T-helper 2 cell treated with Interferon-gamma antibody and Interleukin-4, amounts not matched to agents 100 ng/mL and 5 ng/mL, for 36 hours (primary cell): Measurements from ENCODE around the gene EFEMP2. TPM values are rescaled to one million over a fixed set of nuclear protein-coding genes. Genes with fewer than 3 reads are reported as not detected.

ENCODE experiments used
- intact Hi-C: fragments of 100-400 bp; cut with micrococcal nuclease; formaldehyde crosslinking; loops from one replicate; pipeline ENCODE4 v1.15.1; 2023
- total RNA-seq: library from RNA; stranded (reverse); gene quantifications from 2 replicates; pipeline ENCODE4 v1.2.3, GENCODE V29; 2022

EFEMP2 gene
- total RNA-seq, 1 donor from 2014 or later, result 5.4 TPM

GRCh38 chr11:65900899-65901180, 28.2 kb upstream of the EFEMP2 start:
- intact Hi-C loops, result loop anchor here (1.0 kb wide), 2 partner anchors 11 to 18 kb away; partner anchors contain the start of genes C11orf68, CCDC85B and DRAP1

- intact Hi-C loops, result loop anchor here (1.0 kb wide), 2 partner anchors 10 to 19 kb away; partner anchors contain the start of genes C11orf68, CCDC85B and DRAP1
These were observed 27.7 kb upstream of the EFEMP2 start, which contains the start of gene FOSL1 for GRCh38 chr11:65900125-65900898. FOSL1 (minus strand) TSS chr11:65900388; CDS start chr11:65900339, 49 bp downstream.

- intact Hi-C loops, result loop anchor here (1.0 to 10.0 kb wide), 3 partner anchors 9 to 115 kb away; partner anchors contain the start of genes AP5B1, C11orf68, CCDC85B and DRAP1
These were observed 26.9 kb upstream of the EFEMP2 start for GRCh38 chr11:65899356-65900124.

GRCh38 chr11:65898656-65899355, 26.2 kb upstream of the EFEMP2 start:
- intact Hi-C loops, result loop anchor here (10.0 kb wide), 1 partner anchor 114 kb away; the partner anchor contains the start of genes AP5B1 and OVOL1

GRCh38 chr11:65897020-65897471, 24.4 kb upstream of the EFEMP2 start:
- intact Hi-C loops, result loop anchor here (10.0 kb wide), 1 partner anchor 112 kb away; the partner anchor contains the start of genes AP5B1 and OVOL1

- intact Hi-C loops, result loop anchor here (10.0 kb wide), 1 partner anchor 112 kb away; the partner anchor contains the start of genes AP5B1 and OVOL1
These were observed 23.7 kb upstream of the EFEMP2 start for GRCh38 chr11:65896034-65896999.

GRCh38 chr11:65895482-65895981, 22.9 kb upstream of the EFEMP2 start:
- intact Hi-C loops, result loop anchor here (10.0 kb wide), 1 partner anchor 111 kb away; the partner anchor contains the start of genes AP5B1 and OVOL1

- intact Hi-C loops, result loop anchor here (10.0 kb wide), 1 partner anchor 109 kb away; the partner anchor contains the start of genes AP5B1 and OVOL1
These were observed 21.5 kb upstream of the EFEMP2 start for GRCh38 chr11:65894034-65894591.

- intact Hi-C loops, result loop anchor here (10.0 kb wide), 1 partner anchor 108 kb away; the partner anchor contains the start of genes AP5B1 and OVOL1
These were observed 20.2 kb upstream of the EFEMP2 start for GRCh38 chr11:65892661-65893317.

- intact Hi-C loops, result loop anchor here (10.0 kb wide), 1 partner anchor 107 kb away; the partner anchor contains the start of genes AP5B1 and OVOL1
These were observed 19.5 kb upstream of the EFEMP2 start for GRCh38 chr11:65892137-65892540.

GRCh38 chr11:65891219-65892136, 18.9 kb upstream of the EFEMP2 start:
- intact Hi-C loops, result loop anchor here (10.0 kb wide), 1 partner anchor 107 kb away; the partner anchor contains the start of genes AP5B1 and OVOL1

- intact Hi-C loops, result loop anchor here (1.0 to 10.0 kb wide), 3 partner anchors 10 to 106 kb away; partner anchors contain the start of genes AP5B1, FOSL1, OVOL1 and SART1
These were observed 18.0 kb upstream of the EFEMP2 start, which contains the start of gene CCDC85B for GRCh38 chr11:65890324-65891218. CCDC85B (plus strand) TSS chr11:65890673; CDS start chr11:65890784, 111 bp downstream.

- intact Hi-C loops, result loop anchor here (1.0 to 5.0 kb wide), 5 partner anchors 15 to 176 kb away; partner anchors contain the start of genes C11orf68, CFL1, DRAP1 and KAT5
These were observed 15.7 kb upstream of the EFEMP2 start, which contains the start of gene FIBP for GRCh38 chr11:65888163-65888814. FIBP (minus strand) TSS chr11:65888471; CDS start chr11:65888418, 53 bp downstream.

GRCh38 chr11:65887723-65888162, 15.1 kb upstream of the EFEMP2 start:
- intact Hi-C loops, result loop anchor here (1.0 to 5.0 kb wide), 5 partner anchors 14 to 175 kb away; partner anchors contain the start of genes C11orf68, CFL1, DRAP1 and KAT5
